Ishikawa (cell line): Measurements from ENCODE around the gene HLTF.

Source experiments
- CEBPB ChIP-seq: IDR thresholded peaks from 2 replicates; pipeline ENCODE4 v1.6.1; 2012
- CREB1 ChIP-seq: IDR thresholded peaks from 2 replicates; pipeline ENCODE4 v1.6.1; 2012; ENCODE audit warnings: low read depth
- EGR1 ChIP-seq: IDR thresholded peaks from 2 replicates; pipeline ENCODE4 v1.6.1; 2012
- EP300 ChIP-seq: IDR thresholded peaks from 2 replicates; pipeline ENCODE4 v1.6.1; 2012; ENCODE audit warnings: borderline replicate concordance
- FOXM1 ChIP-seq: IDR thresholded peaks from 2 replicates; pipeline ENCODE4 v1.6.1; 2012; ENCODE audit warnings: low read depth, borderline replicate concordance
- TAF1 ChIP-seq: IDR thresholded peaks from 2 replicates; pipeline ENCODE4 v1.6.1; 2012; ENCODE audit warnings: low read depth, mild to moderate bottlenecking
- TCF12 ChIP-seq: IDR thresholded peaks from 2 replicates; pipeline ENCODE4 v1.6.1; 2012; ENCODE audit warnings: low read depth
- YY1 ChIP-seq: IDR thresholded peaks from 2 replicates; pipeline ENCODE4 v1.6.1; 2012; ENCODE audit warnings: low read depth
- TF ChIP-seq, protein P1 (sequence below): IDR thresholded peaks from 2 replicates; pipeline ENCODE4 v1.6.1; 2012
- TF ChIP-seq, protein P2 (sequence below): IDR thresholded peaks from 2 replicates; pipeline ENCODE4 v1.6.1; 2012; ENCODE audit warnings: low read depth, mild to moderate bottlenecking

DNA sequence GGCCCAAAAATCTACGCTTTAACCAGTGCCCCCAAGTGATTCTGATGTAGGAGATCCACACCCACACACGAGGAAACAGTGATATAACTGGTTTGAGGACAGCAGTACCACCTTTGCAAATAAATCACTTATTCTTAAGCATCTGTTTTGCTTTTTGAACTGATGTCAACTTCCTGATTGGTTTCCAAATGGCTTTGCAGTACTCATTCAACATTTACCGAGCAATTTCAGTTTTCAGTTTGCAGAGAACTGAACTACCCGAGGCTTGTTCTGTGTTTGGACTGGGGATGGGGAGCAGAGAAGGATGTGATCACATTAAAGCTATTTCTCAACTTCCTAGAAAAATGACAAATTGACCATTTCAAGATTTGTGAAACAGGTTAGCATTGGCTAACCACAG lies 96.1 kb downstream of the HLTF start:
- TF ChIP-seq, protein P1, sequence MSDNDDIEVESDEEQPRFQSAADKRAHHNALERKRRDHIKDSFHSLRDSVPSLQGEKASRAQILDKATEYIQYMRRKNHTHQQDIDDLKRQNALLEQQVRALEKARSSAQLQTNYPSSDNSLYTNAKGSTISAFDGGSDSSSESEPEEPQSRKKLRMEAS, result no peak
- TF ChIP-seq CEBPB, result no peak
- TF ChIP-seq FOXM1, result no peak
- no peak for TF ChIP-seq EP300
- TF ChIP-seq, protein P2, sequence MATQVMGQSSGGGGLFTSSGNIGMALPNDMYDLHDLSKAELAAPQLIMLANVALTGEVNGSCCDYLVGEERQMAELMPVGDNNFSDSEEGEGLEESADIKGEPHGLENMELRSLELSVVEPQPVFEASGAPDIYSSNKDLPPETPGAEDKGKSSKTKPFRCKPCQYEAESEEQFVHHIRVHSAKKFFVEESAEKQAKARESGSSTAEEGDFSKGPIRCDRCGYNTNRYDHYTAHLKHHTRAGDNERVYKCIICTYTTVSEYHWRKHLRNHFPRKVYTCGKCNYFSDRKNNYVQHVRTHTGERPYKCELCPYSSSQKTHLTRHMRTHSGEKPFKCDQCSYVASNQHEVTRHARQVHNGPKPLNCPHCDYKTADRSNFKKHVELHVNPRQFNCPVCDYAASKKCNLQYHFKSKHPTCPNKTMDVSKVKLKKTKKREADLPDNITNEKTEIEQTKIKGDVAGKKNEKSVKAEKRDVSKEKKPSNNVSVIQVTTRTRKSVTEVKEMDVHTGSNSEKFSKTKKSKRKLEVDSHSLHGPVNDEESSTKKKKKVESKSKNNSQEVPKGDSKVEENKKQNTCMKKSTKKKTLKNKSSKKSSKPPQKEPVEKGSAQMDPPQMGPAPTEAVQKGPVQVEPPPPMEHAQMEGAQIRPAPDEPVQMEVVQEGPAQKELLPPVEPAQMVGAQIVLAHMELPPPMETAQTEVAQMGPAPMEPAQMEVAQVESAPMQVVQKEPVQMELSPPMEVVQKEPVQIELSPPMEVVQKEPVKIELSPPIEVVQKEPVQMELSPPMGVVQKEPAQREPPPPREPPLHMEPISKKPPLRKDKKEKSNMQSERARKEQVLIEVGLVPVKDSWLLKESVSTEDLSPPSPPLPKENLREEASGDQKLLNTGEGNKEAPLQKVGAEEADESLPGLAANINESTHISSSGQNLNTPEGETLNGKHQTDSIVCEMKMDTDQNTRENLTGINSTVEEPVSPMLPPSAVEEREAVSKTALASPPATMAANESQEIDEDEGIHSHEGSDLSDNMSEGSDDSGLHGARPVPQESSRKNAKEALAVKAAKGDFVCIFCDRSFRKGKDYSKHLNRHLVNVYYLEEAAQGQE, result no peak
- no peak for TF ChIP-seq EGR1
- no peak for TF ChIP-seq YY1
- no peak for TF ChIP-seq CREB1
- no peak for TF ChIP-seq TAF1
- no peak for TF ChIP-seq TCF12
